ENCODE measurements around the gene CAPN3. TPM values are rescaled to one million over a fixed set of nuclear protein-coding genes. Genes with fewer than 3 reads are reported as not detected.

The CAPN3 gene
- total RNA-seq, 2 experiments from 2014 or later, result 1.5 to 1.6 TPM

DNA sequence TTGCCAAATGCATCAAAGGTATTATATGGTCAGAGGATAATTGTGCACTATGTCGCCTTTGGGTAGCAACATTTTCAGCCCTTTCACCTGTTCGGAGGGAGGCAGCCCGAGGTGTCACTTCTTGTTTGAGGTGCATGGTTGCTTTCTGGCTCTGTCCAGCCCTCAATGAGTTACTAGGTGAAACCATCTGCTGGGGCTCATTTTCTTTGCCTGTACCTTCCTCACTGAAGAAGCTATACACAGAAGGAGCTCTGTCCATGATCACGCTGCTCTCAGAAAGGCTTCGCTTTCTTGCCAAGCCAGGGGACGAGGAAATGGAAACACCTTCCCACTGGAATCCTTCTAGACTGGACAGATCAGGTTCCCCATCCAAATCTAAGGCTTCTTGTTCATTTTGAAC is 89.0 kb downstream of the CAPN3 start:
- Histone ChIP-seq H3K4me3 (ENCODE audit: low read depth, low read length, poor library complexity, severe bottlenecking) (no peak overlapping the region), H3K9me2 (ENCODE audit: insufficient read depth, low read length) (no peaks in the 10 kb centered on the region), H3K4me1 (ENCODE audit: insufficient read depth, low read length, poor library complexity, severe bottlenecking) (peaks cover 4% of the 10 kb centered on the region), H3K9me3 (ENCODE audit: low read length) (no peaks in the 10 kb centered on the region), H3K4me2 (ENCODE audit: low read length) (no peak overlapping the region), H4K20me1 (ENCODE audit: insufficient read depth, low read length) (no peaks in the 10 kb centered on the region), H3K79me2 (ENCODE audit: insufficient read depth, low read depth, low read length) (no peaks in the 10 kb centered on the region; the same call in 1 of the 2 replicates), H2AFZ (ENCODE audit: low read length) (no peak overlapping the region), H3K27ac (ENCODE audit: low read depth, low read length, poor library complexity, severe bottlenecking) (no peak overlapping the region), H3K36me3 (ENCODE audit: insufficient read depth, low read length) (peaks cover 87% of the 10 kb centered on the region)
- intact Hi-C loops (cut with micrococcal nuclease; ENCODE audit: unreplicated experiment), result no loop called here
- ChIA-PET POLR2A (interaction anchor here (0.6 kb wide), 1 partner anchor 227 kb away, joined by 3 read pairs; no protein-coding TSS in a partner anchor), CTCF (ENCODE audit: unreplicated experiment) (no interaction called here)
- BruUV-seq (replicated peaks), result no TSS peak
- TF ChIP-seq, protein P1, sequence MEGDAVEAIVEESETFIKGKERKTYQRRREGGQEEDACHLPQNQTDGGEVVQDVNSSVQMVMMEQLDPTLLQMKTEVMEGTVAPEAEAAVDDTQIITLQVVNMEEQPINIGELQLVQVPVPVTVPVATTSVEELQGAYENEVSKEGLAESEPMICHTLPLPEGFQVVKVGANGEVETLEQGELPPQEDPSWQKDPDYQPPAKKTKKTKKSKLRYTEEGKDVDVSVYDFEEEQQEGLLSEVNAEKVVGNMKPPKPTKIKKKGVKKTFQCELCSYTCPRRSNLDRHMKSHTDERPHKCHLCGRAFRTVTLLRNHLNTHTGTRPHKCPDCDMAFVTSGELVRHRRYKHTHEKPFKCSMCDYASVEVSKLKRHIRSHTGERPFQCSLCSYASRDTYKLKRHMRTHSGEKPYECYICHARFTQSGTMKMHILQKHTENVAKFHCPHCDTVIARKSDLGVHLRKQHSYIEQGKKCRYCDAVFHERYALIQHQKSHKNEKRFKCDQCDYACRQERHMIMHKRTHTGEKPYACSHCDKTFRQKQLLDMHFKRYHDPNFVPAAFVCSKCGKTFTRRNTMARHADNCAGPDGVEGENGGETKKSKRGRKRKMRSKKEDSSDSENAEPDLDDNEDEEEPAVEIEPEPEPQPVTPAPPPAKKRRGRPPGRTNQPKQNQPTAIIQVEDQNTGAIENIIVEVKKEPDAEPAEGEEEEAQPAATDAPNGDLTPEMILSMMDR (conservative IDR thresholded peaks at IDR 0.05; ENCODE audit: low read length), result no peak
- no peak for TF ChIP-seq EZH2phosphoT487 (IDR thresholded peaks at IDR 0.05; ENCODE audit: borderline replicate concordance, low read depth, low read length)
- DNase-seq (ENCODE audit: low spot score), result no peak

DNA sequence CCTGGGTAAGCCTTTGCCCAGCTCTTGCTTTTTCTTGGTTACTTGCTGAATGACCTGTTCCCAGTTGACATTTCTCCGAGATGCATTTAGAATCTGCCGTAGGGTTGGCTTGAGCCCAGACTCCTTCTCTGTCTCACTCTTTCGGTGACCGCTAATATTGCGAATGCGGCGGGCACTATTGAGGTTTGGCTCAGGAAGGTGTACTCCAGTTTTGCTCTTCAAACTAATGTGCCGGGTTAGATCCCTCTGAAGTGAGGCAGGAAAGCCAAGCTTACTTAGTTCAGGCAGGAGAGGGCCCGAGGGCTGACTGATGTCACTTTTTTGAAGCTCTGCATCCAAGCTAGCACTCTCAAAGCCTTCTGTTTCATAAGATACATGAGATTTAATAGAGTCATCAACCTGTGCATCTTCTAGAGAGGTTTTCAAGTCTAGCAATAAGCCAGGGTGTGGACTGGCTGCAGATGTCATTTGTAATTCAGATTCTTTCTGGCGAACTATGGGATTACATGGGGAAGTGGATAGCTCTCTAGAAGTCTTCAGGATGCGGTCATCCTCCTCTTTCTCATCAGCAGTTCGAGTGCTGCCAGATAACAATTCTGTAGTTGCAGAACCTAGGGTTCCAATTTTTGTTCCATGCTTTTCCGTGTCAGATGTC is 90.6 kb downstream of the CAPN3 start:
- no peak for DNase-seq (ENCODE audit: low spot score)
- peaks cover 9% of the 10 kb centered on the region; the same call in 1 of the 2 replicates for H3K79me2 ChIP-seq (ENCODE audit: insufficient read depth, low read depth, low read length)
- POLR2A ChIA-PET, result interaction anchor here (0.6 to 1.1 kb wide), 2 partner anchors 9 to 18 kb away, joined by 3 read pairs; no protein-coding TSS in a partner anchor
- BruUV-seq (replicated peaks), result no TSS peak
- no peak overlapping the region for H2AFZ ChIP-seq (ENCODE audit: low read length)
- no peak overlapping the region for H3K4me3 ChIP-seq (ENCODE audit: low read depth, low read length, poor library complexity, severe bottlenecking)
- TF ChIP-seq, protein P1 (conservative IDR thresholded peaks at IDR 0.05; ENCODE audit: low read length), result no peak
- no peak for TF ChIP-seq EZH2phosphoT487 (IDR thresholded peaks at IDR 0.05; ENCODE audit: borderline replicate concordance, low read depth, low read length)
- intact Hi-C loops (cut with micrococcal nuclease; ENCODE audit: unreplicated experiment), result no loop called here
- H3K4me2 ChIP-seq (ENCODE audit: low read length), result no peak overlapping the region
- H4K20me1 ChIP-seq (ENCODE audit: insufficient read depth, low read length), result no peaks in the 10 kb centered on the region
- H3K9me3 ChIP-seq (ENCODE audit: low read length), result no peaks in the 10 kb centered on the region
- CTCF ChIA-PET (ENCODE audit: unreplicated experiment), result no interaction called here
- peaks cover 16% of the 10 kb centered on the region for H3K4me1 ChIP-seq (ENCODE audit: insufficient read depth, low read length, poor library complexity, severe bottlenecking)
- H3K9me2 ChIP-seq (ENCODE audit: insufficient read depth, low read length), result no peaks in the 10 kb centered on the region
- peaks cover 84% of the 10 kb centered on the region for H3K36me3 ChIP-seq (ENCODE audit: insufficient read depth, low read length)
- no peak overlapping the region for H3K27ac ChIP-seq (ENCODE audit: low read depth, low read length, poor library complexity, severe bottlenecking)

DNA sequence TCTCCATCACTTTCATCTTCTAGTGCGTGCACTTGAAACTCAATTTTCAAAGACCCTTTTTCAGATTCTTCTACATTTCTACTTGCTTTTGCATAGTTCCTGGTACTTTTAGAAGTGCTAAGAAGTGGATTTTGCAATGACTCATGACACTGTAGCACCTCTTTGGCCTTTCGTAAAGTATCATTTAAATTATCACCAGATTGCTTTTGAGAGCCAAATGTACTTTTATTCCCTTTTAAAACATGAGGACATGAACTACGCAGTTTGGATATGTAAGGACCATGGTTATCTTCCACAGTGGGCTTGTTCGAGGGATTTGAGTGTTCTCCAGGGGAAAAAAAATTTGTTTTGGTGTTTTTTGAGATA is 91.1 kb downstream of the CAPN3 start:
- TSS peak; percentile 63 for BruUV-seq (replicated peaks)
- CTCF ChIA-PET (ENCODE audit: unreplicated experiment), result no interaction called here
- H3K9me2 ChIP-seq (ENCODE audit: insufficient read depth, low read length), result no peaks in the 10 kb centered on the region

More for the DNA sequence above, 91.1 kb downstream of the CAPN3 start:
- Histone ChIP-seq H3K4me3 (ENCODE audit: low read depth, low read length, poor library complexity, severe bottlenecking) (no peak overlapping the region), H2AFZ (ENCODE audit: low read length) (no peak overlapping the region), H3K79me2 (ENCODE audit: insufficient read depth, low read depth, low read length) (peaks cover 14% of the 10 kb centered on the region; the same call in 1 of the 2 replicates), H3K9me3 (ENCODE audit: low read length) (no peaks in the 10 kb centered on the region), H3K27ac (ENCODE audit: low read depth, low read length, poor library complexity, severe bottlenecking) (no peak overlapping the region), H3K4me1 (ENCODE audit: insufficient read depth, low read length, poor library complexity, severe bottlenecking) (peaks cover 21% of the 10 kb centered on the region), H3K4me2 (ENCODE audit: low read length) (no peak overlapping the region), H3K36me3 (ENCODE audit: insufficient read depth, low read length) (peaks cover 79% of the 10 kb centered on the region), H4K20me1 (ENCODE audit: insufficient read depth, low read length) (no peaks in the 10 kb centered on the region)
- intact Hi-C loops (cut with micrococcal nuclease; ENCODE audit: unreplicated experiment), result no loop called here
- no peak for TF ChIP-seq EZH2phosphoT487 (IDR thresholded peaks at IDR 0.05; ENCODE audit: borderline replicate concordance, low read depth, low read length)
- TF ChIP-seq, protein P1 (conservative IDR thresholded peaks at IDR 0.05; ENCODE audit: low read length), result no peak
- POLR2A ChIA-PET, result no interaction called here
- DNase-seq (ENCODE audit: low spot score), result no peak
